ENCODE results near the gene RAB6A.

The RAB6A gene

DNA sequence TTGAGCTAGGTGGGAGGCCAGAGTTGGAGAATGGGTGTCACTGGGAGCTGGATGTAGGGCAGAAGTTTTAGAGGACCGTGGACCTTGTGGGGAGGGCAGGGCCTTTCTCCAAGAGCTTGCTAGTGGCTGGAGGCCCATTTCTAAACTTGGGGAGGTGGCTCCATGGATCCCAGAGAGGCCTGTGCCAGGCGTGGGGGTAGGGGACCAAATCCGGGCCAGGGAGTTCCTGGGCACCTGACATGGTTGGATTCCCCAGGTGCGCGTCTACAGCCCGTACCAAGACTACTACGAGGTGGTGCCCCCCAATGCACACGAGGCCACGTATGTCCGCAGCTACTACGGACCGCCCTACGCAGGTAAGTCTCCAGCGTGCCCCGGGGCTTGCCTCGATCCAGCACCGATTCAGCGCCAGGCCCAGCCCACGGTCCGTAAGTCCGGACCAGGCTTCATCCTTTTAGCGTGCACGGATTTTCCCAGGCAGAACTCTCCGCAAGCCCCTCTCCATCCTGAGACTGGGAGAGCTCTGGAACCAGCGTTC is 100.3 kb downstream of the RAB6A start:
- Mint-ChIP-seq H3K4me1 (ENCODE audit: low read depth) (peaks cover 12% of the 10 kb centered on the region), H3K9me3 (ENCODE audit: low read depth) (no peaks in the 10 kb centered on the region), H3K27me3 (no peaks in the 10 kb centered on the region), H3K27ac (no peak overlapping the region), H3K36me3 (no peaks in the 10 kb centered on the region), H3K4me3 (peak overlapping the region; percentile 20)

DNA sequence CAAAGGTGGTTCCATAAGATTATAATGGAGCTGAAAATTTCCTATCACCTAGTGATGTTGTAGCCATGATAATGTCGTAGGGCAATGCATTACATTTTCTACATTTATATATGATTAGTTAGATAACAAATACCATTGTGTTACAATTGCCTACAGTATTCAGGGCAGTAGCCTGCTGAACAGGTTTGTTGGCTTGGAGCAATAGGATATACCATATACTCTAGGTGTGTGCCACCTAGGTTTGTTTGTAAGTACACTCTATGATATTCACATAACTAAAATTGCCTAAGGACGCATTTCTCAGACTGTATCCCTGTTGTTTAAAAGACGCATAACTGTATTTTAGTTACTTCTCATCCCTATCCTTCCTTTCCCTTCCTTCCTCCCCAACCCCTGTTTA is 100.9 kb downstream of the RAB6A start:
- Mint-ChIP-seq H3K4me3 (no peak overlapping the region), H3K27ac (no peak overlapping the region), H3K36me3 (no peaks in the 10 kb centered on the region), H3K27me3 (no peaks in the 10 kb centered on the region), H3K9me3 (ENCODE audit: low read depth) (no peaks in the 10 kb centered on the region), H3K4me1 (ENCODE audit: low read depth) (peaks cover 12% of the 10 kb centered on the region)

DNA sequence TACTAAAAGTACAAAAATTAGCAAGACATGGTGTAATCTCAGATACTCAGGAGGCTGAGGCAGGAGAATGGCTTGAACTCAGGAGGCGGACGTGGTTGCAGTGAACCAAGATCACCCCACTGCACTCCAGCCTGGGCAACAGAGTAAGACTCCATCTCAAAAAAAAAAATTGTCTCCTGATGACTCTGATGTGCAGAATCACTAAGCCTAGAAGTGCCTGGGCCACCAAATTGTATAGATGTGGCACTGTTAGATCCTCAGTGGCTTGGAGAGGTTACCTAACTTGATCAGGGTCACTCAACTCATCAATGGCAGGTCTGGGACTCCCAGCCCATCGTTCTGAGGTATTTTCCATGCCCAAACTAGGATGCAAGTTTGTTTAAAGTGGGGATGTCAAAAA is 103.9 kb downstream of the RAB6A start:
- Mint-ChIP-seq H3K4me1 (ENCODE audit: low read depth) (peaks cover 6% of the 10 kb centered on the region), H3K27me3 (no peaks in the 10 kb centered on the region), H3K36me3 (no peaks in the 10 kb centered on the region), H3K4me3 (no peak overlapping the region), H3K27ac (no peak overlapping the region), H3K9me3 (ENCODE audit: low read depth) (no peaks in the 10 kb centered on the region)

DNA sequence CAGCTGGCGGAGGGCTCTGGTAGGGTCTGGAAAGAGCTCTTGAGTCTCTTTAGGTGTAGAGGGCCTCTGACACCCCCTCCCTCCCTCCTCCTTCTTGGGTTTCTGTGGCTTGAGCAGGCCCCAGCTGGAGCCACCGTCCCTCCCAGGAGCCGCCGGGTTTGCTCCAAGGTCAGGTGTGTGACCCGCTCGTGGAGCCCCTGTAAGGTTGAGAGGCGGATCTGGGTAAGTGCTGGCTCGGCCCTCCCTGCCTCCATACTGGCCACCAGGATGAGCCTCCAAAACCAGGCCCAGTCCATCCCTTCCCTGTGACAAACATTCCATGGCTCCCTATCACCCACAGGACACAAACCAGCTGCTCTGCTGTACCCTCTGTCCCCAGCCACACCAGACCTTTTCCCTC is 105.2 kb downstream of the RAB6A start:
- Mint-ChIP-seq H3K4me3 (no peak overlapping the region), H3K27ac (no peak overlapping the region), H3K27me3 (no peaks in the 10 kb centered on the region), H3K4me1 (ENCODE audit: low read depth) (peaks cover 3% of the 10 kb centered on the region), H3K9me3 (ENCODE audit: low read depth) (no peaks in the 10 kb centered on the region), H3K36me3 (no peaks in the 10 kb centered on the region)

DNA sequence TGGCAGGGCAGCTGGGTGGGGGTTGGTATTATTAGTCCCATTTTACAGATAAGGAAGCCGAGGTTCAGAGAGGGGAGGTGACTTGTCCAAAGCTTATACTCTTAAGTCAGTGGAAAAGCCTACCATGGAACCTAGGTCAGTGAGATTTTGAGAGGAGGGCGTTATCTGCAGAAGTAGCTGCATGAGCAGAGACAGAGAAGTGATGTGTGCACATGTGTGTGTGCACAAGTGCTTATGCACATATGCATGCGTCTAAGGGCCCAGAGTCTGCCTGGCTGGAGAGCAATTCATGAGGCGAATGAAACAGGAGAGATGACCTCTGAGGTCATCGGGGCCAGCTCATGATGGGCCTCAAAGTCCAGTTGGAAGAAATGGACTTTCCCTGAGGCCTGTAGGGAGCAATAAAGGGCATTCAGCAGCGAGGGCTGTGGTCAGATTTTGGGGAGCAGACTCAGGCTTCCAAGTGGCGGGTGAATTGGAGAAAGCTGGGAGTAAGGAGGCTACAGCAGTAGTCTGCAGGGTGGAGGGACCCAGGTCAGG is 106.3 kb downstream of the RAB6A start:
- Mint-ChIP-seq H3K4me1 (ENCODE audit: low read depth) (no peaks in the 10 kb centered on the region), H3K4me3 (no peak overlapping the region), H3K36me3 (no peaks in the 10 kb centered on the region)

DNA sequence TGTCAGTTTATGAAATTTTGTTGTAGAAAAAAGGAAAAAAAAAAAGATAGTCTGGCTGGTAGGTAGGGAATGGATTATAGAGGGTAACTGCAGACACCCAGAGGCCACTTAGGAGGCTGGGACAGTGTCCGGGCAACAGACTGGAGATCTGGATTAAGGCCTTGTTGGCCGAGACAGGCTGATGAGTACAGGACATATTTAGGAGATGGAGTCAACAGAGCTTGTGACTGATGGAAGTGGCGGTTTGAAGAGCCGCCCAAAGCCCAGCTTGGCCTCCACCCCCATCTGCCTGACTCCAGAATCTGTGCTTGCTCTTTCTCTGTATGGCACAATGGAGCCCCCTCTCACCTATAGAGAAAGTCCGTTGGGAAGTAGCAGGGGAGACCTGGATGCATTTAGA is 106.9 kb downstream of the RAB6A start:
- Mint-ChIP-seq H3K27me3 (no peaks in the 10 kb centered on the region), H3K4me1 (ENCODE audit: low read depth) (peaks cover 3% of the 10 kb centered on the region), H3K9me3 (ENCODE audit: low read depth) (no peaks in the 10 kb centered on the region), H3K4me3 (no peak overlapping the region), H3K36me3 (no peaks in the 10 kb centered on the region), H3K27ac (no peak overlapping the region)

More for the DNA sequence above, 106.3 kb downstream of the RAB6A start:
- no peaks in the 10 kb centered on the region for H3K27me3 Mint-ChIP-seq
- H3K9me3 Mint-ChIP-seq (ENCODE audit: low read depth), result no peaks in the 10 kb centered on the region
- no peak overlapping the region for H3K27ac Mint-ChIP-seq

DNA sequence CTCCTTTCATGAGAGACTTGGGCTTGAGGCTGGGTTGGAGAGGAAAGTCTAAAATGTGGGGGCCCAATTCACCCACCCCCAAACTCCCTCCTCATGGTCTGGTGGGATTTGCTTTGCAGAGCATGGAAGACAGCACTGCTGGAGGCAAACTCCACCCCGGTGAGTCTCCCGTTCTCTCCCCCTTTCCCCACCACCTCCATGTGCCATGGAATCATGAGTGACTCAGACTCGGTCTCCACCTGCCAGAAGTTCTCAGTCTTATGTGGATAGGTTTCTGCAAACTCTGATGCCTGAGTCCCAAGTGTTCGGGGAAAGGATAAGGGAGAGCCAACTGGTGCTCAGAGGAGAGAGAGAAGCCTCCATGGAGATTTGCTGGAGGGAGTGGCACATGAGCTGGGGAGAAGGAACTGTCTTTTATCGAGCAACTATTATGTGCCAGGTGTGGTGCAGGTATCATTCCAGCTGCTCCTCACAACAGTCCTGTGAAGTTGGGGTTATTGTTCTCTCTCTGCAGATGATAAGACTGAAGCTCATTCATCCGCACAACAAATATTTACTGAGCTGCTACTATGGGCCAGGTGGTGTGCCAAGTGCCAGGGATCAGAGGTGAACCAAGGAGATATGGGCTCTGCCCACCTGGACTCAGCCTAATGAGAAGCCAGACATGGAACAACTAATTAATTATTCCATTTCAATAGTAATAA is 107.9 kb downstream of the RAB6A start:
- Mint-ChIP-seq H3K27me3 (no peaks in the 10 kb centered on the region), H3K36me3 (no peaks in the 10 kb centered on the region), H3K9me3 (ENCODE audit: low read depth) (no peaks in the 10 kb centered on the region), H3K27ac (no peak overlapping the region), H3K4me3 (no peak overlapping the region), H3K4me1 (ENCODE audit: low read depth) (peaks cover 8% of the 10 kb centered on the region)

DNA sequence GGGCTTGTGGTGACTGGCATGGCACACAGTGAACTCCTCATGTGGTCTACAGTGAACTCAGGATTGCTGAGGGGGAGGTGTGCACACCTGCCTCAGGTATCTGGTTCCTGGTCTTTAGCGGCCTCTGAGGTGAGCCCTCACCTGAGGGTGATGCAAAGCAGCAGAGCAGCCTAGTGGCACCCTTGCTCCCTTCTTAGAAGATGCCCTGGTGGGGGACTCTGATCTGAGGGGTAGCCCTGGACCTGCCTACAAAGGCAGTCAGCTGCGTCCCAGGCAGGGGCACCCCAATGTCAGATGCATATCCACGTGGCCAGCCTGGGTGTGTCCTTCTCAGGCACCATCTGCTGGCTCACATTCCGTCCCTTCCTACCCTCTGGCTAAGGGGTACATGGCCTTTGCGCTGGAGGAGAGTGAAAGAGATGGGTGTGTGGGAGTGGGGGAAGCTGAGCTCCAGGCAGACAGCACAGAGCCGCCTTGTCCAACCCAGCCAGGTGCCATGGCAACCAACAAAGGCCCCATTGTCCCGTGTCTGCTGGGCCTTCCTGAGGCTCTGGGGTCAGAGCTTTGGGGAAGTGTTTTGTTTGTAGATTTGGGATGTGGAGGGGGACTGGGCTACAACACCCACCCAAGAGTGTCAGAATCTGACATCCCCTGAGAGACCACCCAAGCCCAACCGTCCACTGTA is 108.7 kb downstream of the RAB6A start:
- no peaks in the 10 kb centered on the region for H3K9me3 Mint-ChIP-seq (ENCODE audit: low read depth)
- no peak overlapping the region for H3K4me3 Mint-ChIP-seq
- H3K36me3 Mint-ChIP-seq, result no peaks in the 10 kb centered on the region
- no peak overlapping the region for H3K27ac Mint-ChIP-seq
- H3K27me3 Mint-ChIP-seq, result no peaks in the 10 kb centered on the region
- H3K4me1 Mint-ChIP-seq (ENCODE audit: low read depth), result peaks cover 15% of the 10 kb centered on the region

DNA sequence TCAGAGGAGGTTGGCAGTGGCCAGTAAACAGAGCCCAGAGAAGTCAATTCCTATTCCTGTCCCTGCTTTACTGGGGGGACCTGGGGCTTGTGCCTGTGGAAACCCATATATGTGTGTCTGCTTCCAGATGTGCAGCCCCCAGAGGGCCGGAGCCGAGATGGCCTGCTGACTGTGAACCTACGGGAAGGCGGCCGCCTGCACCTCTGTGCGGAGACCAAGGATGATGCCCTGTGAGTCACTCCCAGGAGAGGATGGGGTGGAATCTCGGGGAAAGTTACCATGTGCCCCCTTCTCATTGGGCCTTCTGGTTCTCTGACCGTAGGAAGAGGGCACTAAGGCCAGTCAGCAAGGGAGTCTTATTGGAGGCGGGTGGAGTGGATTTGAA is 109.2 kb downstream of the RAB6A start:
- H3K4me1 Mint-ChIP-seq (ENCODE audit: low read depth), result peaks cover 19% of the 10 kb centered on the region
- H3K27me3 Mint-ChIP-seq, result no peaks in the 10 kb centered on the region
- no peak overlapping the region for H3K4me3 Mint-ChIP-seq
- no peak overlapping the region for H3K27ac Mint-ChIP-seq
- no peaks in the 10 kb centered on the region for H3K9me3 Mint-ChIP-seq (ENCODE audit: low read depth)
- no peaks in the 10 kb centered on the region for H3K36me3 Mint-ChIP-seq

DNA sequence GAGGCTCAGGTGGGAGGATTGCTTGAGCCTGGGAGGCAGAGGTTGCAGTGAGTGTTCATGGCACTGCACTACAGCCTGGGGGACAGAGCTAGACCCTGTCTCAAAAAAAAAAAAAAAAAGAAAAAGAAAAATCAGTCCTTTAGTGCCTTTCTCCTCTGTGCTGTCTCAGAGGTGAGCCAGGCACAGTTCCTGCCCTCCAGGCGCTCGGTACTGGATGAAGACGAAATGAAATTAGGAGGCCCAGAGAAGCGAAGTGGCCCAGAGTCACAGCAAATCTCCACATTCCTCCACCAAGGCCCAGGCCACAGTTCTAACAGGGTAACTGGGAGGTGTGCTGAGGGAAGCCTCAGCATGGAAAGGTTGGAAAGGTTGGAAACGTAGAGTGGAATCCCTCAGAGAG is 109.6 kb downstream of the RAB6A start:
- no peaks in the 10 kb centered on the region for H3K27me3 Mint-ChIP-seq
- H3K36me3 Mint-ChIP-seq, result no peaks in the 10 kb centered on the region
- H3K4me3 Mint-ChIP-seq, result no peak overlapping the region

DNA sequence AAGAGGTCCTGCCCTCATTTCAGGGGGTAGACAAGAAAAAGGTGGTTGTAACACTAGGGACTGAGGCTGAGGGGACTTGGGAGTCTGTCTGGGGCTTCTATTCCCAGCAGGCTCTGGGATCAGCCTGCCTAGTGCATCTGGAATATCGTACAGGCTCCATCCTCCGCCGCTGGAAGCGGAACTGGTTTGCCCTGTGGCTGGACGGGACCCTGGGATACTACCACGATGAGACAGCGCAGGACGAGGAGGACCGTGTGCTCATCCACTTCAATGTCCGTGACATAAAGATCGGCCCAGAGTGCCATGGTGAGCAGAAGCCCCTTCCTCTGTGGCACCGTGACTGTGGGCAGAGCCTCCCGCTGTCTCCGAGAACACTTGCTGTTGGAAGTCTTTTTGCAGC is 110.5 kb downstream of the RAB6A start:
- Mint-ChIP-seq H3K9me3 (ENCODE audit: low read depth) (no peaks in the 10 kb centered on the region), H3K27ac (no peak overlapping the region), H3K4me3 (no peak overlapping the region), H3K36me3 (no peaks in the 10 kb centered on the region), H3K27me3 (no peaks in the 10 kb centered on the region), H3K4me1 (ENCODE audit: low read depth) (peaks cover 20% of the 10 kb centered on the region)

More for the DNA sequence above, 109.6 kb downstream of the RAB6A start:
- peaks cover 20% of the 10 kb centered on the region for H3K4me1 Mint-ChIP-seq (ENCODE audit: low read depth)
- H3K27ac Mint-ChIP-seq, result no peak overlapping the region
- no peaks in the 10 kb centered on the region for H3K9me3 Mint-ChIP-seq (ENCODE audit: low read depth)

DNA sequence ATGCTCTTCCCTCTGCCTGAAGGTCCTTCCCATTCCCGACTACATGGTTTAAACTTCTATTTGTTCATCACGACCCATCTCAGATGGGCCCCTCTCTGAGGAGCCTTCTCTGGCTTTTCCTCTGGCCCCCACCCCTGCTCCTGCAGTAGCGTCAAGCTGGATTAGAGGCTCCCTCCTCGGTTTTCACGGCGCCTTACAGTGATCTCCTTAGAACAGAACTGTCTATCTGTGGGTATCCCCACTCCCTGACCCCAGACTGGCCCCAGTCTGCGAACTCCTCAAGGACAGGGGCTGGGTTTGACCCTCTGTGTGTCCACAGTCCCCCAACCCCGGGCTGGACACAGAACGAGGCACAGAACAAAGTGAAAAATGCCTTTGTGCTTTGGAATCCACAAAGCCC is 111.7 kb downstream of the RAB6A start:
- peak overlapping the region; percentile 34 for H3K27ac Mint-ChIP-seq

DNA sequence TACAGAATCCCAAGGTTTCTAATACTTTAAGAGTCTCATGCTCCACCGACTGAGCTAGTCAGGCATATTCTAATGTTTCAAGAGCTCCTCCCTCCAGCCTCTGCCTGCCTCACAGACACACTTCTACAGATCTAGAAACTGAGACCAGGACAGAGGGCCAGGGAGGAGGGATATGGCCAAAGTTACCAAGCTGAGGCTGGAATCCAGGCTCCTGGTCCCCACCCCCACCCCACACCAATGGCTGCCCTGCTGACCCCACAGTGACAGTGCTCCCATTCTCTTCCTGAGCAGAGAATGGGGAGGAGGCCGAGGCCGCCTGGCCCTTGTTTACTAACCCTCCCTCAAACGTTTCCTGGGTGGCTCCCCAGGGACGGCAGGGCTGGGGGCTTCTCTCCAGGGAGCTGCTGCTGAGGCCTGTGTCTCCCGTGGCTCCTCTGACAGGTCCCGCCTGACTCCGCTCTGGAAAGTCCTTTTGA is 112.3 kb downstream of the RAB6A start:
- peak overlapping the region; percentile 59 for H3K4me3 Mint-ChIP-seq
- peaks cover 20% of the 10 kb centered on the region for H3K4me1 Mint-ChIP-seq (ENCODE audit: low read depth)
- H3K36me3 Mint-ChIP-seq, result no peaks in the 10 kb centered on the region
- H3K27ac Mint-ChIP-seq, result no peak overlapping the region
- H3K27me3 Mint-ChIP-seq, result no peaks in the 10 kb centered on the region
- no peaks in the 10 kb centered on the region for H3K9me3 Mint-ChIP-seq (ENCODE audit: low read depth)

More for the DNA sequence above, 111.7 kb downstream of the RAB6A start:
- no peaks in the 10 kb centered on the region for H3K36me3 Mint-ChIP-seq
- no peaks in the 10 kb centered on the region for H3K27me3 Mint-ChIP-seq
- peaks cover 20% of the 10 kb centered on the region for H3K4me1 Mint-ChIP-seq (ENCODE audit: low read depth)
- H3K9me3 Mint-ChIP-seq (ENCODE audit: low read depth), result no peaks in the 10 kb centered on the region
- H3K4me3 Mint-ChIP-seq, result peak overlapping the region; percentile 59

DNA sequence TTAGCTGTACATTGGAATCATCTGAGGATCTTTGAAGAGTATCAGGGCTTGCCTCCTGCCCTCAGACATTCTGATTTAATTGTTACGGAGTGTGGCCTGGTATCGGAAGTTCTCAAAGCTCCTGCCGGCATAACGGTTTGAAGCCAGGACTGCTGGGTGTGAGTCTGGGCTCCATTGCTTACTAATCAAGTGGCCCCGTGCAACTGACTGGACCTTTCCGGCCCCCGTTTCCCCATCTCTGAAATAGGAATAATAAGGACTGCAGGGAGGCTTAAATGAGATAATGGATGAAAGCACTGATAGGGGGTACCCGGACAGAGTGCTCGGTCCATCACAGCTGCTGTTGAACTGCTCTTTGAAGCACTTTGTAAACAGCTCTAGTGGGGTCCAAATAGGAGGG is 112.8 kb downstream of the RAB6A start:
- H3K36me3 Mint-ChIP-seq, result no peaks in the 10 kb centered on the region

DNA sequence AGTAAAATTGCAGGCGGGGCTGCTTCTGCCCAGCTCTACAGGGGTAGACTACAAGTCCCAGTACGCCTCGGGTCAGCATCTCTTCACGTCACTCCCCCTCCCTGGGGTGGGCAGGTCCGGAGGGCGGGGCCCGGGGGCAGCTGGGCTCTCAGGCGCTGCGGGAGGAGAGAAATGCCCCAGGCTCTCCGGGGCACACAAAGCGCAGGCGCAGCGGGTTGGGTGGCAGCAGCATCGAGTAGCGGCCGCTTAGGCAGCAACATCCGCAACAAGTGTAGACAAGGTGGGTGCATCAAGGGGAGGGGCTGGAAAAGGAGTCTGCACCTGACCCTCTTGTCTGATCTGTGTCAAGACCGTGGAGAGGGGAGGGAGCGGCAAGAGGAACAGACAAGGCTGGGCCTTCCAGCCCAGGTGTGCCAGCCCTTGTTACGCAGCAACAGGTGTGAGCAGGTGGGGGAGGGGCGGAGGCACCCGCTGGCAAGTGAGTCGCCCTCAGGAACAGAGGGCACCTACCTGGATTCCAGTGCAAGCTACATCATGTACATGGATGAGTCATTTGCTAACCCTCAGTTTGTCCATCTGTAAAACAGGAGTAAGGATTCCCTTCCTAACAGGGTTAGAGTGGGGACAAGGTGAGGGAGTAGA is 113.3 kb downstream of the RAB6A start:
- Mint-ChIP-seq H3K36me3 (no peaks in the 10 kb centered on the region), H3K4me1 (ENCODE audit: low read depth) (peaks cover 20% of the 10 kb centered on the region), H3K27me3 (no peaks in the 10 kb centered on the region), H3K27ac (peak overlapping the region; percentile 75), H3K4me3 (peak overlapping the region; percentile 82), H3K9me3 (ENCODE audit: low read depth) (no peaks in the 10 kb centered on the region)

More for the DNA sequence above, 112.8 kb downstream of the RAB6A start:
- no peaks in the 10 kb centered on the region for H3K9me3 Mint-ChIP-seq (ENCODE audit: low read depth)
- H3K27ac Mint-ChIP-seq, result no peak overlapping the region
- H3K27me3 Mint-ChIP-seq, result no peaks in the 10 kb centered on the region
- peak overlapping the region; percentile 54 for H3K4me3 Mint-ChIP-seq
- peaks cover 20% of the 10 kb centered on the region for H3K4me1 Mint-ChIP-seq (ENCODE audit: low read depth)

Measured in activated naive CD8-positive, alpha-beta T cell (primary cell).